HG03571 (cell line): ENCODE data around the gene LTN1.
"Not testable (repeated sequence)": the region's sequence is repeated elsewhere in the genome, so short reads cannot be mapped to it uniquely, and the experiment has no call there.

Source experiments
- ATAC-seq: cut with Tn5 transposase; IDR thresholded peaks from one replicate; pipeline ENCODE4 v1.9.1; 2021; ENCODE audit not compliant: unreplicated experiment

LTN1 gene

DNA sequence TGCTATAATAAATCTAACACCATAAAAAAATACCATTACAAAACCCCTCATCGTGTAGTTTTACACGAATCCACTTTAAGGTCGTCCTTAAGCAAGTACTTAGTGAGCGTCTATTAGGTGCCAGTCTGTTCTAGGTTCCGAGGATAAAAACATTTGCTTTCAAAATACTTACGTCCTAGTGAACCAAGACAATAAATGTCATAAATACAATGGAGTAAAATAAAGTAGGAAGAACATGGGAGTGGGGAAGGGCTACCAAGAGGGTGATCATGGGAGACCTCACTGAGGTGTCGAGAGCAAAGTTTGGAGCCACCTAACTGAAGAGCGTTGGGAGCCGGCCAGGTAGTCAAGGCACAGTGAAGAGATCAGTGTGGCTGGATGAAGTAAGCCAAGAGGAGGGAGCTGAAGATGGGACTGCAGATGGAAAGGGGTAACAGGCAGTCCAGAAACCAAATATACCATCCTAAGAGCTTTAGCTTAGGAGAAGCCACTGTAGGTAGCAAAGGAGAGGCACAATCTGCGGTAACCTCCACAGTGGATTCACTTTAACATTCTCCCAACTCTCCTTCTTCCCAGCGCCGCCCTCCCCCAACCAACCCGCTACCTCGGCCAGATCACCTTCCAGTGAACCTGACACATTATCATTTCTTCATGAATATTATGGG lies 684 bp downstream of the LTN1 start:
- ATAC-seq = no peak

DNA sequence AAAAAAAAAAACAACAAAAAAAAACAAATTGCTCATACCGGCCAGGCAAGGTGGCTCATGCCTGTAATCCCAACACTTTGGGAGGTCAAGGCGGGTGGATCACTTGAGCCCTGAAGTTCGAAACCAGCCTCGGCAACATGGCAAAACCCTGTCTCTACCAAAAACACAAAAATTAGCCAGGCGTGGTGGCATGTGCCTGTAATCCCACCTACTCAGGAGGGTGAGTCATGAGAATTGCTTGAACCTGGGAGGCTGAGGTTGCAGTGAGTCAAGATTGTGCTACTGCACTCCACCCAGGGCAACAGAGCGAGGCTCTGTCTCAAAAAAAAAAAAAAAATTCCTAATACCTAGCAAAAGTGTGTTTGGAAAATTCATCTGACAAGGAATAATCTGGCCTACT lies 4.5 kb downstream of the LTN1 start:
- ATAC-seq = not testable (repeated sequence)

DNA sequence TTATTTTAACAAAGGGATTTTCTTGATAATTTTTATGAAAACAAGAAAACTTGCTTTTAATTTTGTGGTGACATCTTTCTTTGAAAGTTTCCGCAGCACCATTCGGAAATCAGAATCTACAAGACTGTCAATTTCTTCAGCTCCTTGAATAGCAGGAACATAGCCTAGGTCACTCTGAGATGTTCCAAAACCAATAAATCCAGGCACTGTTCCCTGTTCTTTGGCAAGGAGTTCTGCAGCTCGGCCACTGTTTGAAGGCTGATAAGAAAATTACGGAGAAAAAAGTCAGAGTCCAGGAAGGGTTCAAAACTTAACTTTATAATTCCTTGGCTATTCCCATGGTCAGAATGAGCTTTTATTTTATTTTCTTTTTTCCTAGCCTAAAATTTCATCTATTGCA lies 6.0 kb downstream of the LTN1 start:
- ATAC-seq = no peak

DNA sequence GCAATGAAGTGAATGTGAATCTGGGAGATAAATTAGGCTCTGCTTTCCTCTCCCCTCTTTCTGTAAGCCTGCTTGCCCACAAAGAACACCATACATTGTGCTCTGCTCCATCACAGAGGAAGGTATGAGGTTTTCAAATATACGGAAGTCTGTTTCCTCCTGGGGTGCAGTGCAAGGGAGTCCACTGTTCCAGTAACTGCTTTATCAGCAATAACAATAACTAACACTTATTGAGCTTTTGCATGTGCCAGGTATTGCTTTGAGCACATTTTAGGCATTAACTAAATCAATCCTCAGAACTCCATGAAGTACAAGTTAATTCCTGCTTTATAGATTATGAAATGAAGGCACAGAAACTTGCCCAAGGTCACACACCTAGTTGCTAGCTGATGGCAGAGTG lies 10.0 kb downstream of the LTN1 start:
- ATAC-seq = no peak

DNA sequence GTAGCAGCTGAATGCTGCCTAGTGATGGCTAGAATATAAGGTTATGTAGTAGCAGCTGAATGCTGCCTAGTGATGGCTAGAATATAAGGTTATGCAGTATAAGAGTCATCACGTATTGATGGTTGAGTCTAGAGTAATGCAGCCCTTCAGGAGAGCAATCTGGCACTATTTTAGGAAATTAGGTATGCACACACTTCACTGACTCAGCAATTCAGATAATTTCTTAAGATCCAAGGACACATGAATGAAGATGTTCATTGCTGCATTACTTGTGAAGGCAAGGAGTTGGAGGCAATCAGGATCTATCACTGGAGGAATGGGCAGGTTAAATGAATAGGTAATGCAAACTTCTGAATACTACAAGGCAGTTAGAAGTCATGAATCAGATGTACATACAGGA lies 13.6 kb downstream of the LTN1 start:
- ATAC-seq = no peak

DNA sequence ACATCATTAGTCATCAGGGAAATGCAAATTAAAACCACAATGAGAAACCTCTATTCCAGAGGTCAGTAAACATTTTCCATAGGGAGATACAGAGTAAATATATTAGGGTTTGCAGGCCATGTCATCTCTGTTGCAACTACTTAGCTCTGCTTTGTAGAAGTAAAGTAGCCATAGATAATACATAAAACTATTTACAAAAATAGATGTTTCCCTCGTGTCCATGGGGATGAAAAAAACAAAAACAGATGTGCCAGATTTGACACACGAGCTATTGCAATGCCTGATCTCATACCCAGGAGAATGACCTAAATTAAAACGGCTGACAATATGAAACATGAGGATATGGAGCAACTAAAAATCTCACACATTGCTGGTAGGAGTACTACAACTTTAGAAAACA lies 17.3 kb downstream of the LTN1 start:
- ATAC-seq = no peak

DNA sequence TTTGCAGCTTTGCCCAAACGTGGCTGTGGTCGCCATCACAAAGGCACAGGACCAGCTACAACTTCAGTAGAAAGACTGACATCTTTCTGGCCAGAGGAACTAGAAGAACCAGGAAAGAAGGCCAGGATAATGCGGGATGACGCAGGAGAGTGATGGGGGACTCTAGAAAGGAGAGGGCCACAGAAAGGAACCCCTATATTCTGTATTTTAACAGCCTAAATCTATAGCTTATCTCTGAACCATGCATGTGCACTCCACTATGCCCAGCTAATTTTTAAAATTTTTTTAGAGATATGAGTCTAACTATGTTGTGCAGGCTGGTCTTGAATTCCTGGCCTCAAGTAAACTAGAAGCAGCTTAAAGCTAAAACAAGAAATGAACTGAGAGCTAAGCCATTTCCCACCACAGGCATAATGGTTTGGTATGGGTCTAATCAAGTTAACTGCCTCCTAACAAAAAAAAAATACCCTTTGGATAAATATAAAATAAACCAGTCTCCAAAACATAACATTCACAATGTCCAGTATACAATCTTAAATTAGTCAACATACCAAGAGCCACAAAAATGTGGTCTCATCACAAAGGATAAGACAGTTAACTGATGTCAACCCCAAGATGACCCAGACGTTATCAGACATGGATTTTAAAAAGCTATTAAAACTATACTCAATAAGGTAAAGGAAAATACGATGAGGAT lies 18.0 kb downstream of the LTN1 start:
- no peak for ATAC-seq

DNA sequence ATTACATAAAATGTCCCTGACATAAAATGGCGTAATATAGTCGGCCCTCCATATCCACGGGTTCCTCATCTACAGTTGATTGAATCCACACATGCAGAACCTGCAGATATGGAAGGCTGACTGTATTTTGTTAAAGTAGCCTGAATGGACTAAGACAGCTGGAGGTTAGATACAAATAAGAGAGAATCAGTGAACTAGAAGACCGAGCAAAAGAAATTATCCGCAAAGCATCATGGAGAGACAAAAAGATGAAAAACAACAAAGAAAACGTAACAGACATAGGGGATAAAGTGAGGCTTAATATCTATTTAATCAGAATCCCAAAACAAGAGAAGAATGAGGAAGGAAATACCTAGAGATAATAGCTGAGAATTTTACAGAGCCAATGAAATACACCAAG lies 20.3 kb downstream of the LTN1 start:
- no peak for ATAC-seq

DNA sequence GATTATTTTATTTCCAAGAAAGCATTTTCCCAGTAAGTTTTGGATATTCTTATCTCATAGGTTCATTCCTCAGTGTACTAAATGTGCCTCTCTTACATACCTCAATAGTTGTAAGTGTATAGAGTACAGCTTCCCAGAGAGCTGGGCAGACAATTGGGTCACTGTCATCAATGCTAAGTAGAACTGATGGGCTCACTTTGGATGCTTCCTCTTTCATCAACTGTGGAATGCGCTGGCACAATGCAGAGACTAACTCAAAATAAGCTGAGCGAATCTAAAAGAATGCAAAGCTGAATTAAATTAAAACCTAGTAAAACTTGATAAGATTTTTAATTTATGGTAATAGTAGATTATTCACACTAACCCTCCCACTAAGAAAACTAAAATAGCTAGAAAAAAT lies 21.5 kb downstream of the LTN1 start:
- no peak for ATAC-seq

DNA sequence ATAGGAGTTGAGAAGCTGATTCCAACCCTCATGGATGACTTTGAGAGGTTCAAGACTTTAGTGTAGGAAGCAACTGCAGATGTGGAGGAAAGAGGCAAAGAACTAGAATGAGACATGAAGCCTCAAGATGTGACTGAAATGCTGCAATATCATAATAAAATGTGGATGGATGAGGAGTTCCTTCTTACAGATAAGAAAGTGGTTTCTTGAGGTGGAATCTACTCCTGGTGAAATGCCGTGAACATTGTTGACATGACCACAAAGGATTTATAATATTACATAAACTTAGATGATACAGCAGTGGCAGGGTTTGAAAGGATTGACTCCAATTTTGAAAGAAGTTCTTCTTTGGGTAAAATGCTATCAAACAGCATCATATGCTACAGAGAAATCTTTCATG lies 28.8 kb downstream of the LTN1 start:
- no peak for ATAC-seq

DNA sequence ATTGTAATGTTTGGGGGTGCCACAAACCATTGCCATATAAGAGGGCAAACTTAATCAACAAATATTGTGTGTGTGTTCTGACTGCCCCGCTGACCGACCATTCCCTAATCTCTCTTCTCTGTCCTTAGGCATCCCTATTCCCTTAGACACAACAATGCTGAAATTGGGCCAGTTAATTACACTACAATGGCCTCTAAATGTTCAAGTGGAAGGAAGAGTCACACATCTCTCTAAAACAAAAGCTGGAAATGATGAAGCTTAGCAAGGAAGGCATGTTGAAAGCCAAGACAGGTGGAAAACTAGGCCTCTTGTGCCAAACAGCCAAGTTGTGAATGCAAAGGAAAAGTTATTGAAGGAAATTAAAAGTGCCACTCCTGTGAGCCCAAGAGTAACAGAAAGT lies 30.2 kb downstream of the LTN1 start:
- no peak for ATAC-seq

DNA sequence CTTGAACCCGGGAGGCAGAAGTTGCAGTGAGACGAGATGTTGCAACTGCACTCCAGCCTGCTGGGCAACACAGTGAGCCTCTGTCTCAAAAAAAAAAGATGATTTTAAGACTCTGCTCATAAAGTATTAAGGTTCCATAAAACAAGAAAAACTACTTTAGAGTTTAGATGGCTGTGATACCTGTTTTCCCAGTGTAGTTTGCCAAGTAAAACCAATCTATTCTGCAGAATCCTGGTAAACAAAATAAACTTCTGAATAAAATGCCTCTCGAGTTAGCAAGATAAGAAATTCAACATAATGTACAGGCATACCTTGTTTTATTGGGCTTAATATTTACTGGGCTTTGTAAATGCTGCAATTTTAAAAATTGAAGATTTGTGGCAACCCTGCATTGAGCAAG lies 30.8 kb downstream of the LTN1 start:
- ATAC-seq = no peak

DNA sequence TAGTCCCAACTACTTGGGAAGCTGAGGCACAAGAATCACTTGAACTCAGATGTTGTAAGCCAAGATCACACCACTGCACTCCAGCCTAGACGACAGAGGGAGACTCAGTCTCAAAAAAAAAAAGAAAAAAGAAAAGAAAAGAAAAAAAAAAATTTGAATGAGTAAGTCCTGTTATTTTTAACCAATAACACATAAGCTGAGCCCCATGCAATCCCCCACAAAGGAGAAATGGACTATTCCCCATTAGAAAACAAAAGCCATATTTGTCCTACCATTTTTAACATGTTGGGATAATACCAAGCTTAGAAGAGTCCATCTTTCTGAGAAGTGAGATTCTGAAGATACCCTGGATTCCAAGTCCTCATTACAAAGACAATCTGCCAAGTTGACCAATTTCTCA lies 32.4 kb downstream of the LTN1 start:
- ATAC-seq = no peak

DNA sequence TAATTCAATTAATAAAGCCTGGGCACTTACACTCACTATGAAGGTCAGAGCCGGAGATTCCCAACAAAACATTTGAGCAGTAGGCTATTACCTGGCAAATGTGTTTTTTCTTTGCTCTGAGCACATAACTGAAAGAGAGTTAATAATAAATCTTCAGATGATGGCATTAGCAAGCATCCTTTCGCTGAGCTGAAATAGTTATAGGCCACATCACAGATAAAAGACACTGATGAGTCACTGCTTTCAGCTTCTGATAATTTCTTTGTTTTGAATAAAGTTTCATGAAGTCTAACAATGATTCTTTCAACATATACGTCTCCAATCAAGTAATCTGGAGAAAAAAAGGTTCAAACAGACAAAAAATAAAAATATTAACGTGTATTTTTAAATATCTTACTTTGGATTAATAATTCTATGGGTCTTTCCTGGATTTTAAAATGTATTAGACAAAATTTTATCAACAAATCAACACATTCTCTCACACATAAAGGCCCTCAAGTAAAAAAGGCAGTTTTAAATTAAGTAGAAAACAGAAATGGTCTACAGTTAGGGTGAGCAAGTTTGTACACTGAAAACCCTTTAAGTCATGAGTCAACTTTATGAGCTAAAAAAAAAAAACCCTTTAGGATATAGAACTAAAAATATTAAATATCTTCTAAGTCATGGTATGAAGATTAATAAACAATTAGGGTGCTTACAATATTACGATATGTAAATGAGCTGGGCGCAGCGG lies 33.1 kb downstream of the LTN1 start:
- ATAC-seq = no peak

DNA sequence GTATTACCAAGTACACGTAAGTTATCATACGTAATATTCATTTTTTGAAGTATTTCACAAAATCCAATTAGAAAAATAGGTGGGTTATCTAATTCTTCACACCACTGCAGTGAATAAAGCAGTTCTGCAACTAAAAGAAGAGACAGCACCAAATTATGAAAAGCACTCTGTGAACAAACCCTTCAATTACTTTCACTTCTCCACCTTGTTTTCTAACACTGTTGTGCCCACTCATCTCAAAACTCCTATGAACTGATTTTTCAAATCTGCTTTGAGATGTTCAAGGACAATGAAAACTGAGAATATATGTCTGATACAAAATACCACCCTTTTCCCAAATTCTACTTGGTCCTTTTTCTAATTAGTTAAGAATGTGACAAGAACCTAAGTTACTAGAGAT lies 39.4 kb downstream of the LTN1 start:
- no peak for ATAC-seq

DNA sequence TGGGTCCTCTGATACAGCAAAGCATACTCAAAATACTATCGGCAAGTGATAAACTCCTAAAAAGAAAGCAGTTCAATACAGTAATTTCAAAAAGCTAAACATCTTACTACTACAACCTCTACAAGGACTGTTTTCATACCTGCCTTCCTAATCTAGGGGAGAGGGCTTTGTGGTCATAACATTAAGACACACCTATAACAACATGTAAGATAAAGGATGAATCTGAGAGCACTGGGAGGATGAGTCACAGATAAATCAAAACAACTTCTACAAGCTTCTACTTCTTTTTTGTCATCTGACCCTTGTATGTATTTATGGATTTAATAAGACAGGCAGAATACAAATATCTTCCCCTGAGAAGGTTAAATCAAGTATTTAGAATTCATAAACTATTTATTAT lies 40.0 kb downstream of the LTN1 start:
- no peak for ATAC-seq

DNA sequence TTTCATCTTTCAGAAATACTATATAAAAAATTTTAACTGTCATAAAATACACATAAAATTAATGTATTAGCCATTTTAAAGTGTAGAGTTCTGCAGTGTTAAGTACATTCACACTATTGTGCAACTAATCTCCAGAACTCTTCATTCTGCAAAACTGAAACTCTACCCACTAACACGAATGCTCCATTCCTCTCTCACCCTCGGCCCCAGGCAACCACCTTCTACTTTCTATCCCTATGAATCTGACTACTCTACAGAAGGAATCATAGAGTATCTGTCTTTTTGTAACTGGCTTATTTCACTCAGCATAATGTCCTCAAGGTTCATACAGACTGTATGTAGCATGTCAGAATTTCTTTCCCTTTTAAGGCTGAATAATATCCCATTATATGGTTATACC lies 43.4 kb downstream of the LTN1 start:
- no peak for ATAC-seq

DNA sequence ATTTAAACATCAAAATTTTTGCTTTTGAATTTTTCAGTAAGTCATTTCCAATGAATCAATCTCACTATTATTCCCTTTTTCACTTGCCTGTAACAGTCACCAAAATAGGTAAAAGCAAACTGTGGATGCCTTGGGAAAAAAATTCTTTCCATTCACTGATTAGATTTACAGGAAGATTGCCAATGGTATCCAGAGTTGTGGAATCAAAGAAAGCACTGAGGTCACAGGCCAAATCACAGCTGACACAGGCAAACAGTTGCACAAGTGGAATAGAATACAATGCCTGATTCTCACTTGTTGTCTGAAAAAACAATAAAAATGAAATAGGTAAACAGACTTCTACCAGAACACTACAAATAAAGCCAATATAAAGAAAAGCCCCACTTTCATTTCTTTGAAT lies 48.4 kb downstream of the LTN1 start:
- ATAC-seq = no peak

DNA sequence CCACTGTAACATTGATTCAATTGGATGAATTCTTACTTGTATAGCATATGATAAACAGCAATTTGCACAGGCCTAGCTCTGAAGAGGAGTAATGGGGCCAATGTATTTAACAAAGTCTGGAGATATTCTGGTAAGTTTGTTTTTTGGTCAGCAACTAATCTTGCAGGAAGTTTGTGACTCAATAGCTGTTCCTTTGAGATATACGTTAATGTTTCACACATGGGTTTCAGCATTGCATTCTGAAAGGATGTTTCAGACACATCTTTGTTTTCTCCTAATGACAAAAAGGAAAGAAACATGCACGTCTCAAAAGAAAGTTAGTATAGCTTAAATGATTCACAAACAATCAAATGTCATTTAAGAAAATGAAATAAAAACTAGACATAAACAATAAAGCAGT lies 49.0 kb downstream of the LTN1 start:
- no peak for ATAC-seq

DNA sequence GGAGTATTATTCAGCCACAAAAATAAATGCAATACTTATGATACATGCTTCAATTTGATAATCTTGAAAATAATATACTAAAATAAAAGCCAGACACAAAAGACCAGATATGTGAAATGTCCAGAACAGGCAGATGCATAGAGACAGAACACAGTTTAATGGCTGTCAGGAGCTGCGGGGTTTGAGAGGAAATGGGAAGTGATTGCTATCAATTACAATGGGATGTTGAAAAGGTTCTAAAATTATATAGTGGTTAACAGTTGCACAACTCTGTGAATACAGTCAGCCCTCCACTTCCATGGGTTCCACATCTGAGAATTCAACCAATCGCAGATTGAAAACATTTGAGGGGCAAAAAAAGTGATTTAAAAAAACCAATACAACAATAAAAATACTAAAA lies 54.0 kb downstream of the LTN1 start:
- no peak for ATAC-seq

DNA sequence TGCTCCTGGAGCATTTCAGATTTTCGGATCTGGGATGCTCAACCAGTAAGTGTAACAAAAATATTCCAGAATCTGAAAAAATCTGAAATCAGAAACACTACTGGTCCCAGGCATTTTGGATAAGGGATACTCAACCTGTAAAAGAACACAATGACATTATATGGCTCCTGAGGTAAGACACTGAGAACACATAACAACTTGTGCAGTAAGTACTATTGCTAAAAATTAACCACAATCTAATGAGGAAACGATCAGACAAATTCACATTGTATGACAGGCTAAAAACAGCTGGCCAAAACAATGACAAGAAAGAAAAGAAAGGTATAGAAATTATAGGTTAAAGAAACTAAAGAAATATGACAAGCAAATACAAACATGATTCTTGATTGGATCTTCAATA lies 54.9 kb downstream of the LTN1 start:
- ATAC-seq = no peak

DNA sequence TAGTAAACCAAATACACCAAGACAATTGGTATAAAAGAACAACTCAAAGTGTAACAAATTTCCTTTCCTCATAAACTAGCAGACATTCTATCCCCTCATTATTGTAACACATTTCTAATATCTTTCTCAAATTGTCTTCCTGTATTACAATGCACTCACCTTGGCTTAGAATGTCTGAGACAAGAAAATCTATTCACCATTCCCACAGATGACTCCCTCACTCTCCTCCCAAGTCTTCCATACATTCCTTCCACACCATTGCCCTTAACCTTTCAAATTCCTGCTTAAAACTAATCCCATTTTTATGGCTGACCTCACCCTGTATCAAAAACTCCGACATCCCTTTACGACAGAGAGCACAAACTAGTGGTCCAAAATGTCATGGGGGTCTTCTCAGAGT lies 56.0 kb downstream of the LTN1 start:
- no peak for ATAC-seq
